ENCODE data around the gene SLC38A11. TPM values are rescaled to one million over a fixed set of nuclear protein-coding genes. Genes with fewer than 3 reads are reported as not detected.

SLC38A11 gene
- total and polyA plus RNA-seq, 10 of the 15 experiments (the other 5 are each of a cell fraction or from before 2014, with no cell fraction given): not detected

DNA sequence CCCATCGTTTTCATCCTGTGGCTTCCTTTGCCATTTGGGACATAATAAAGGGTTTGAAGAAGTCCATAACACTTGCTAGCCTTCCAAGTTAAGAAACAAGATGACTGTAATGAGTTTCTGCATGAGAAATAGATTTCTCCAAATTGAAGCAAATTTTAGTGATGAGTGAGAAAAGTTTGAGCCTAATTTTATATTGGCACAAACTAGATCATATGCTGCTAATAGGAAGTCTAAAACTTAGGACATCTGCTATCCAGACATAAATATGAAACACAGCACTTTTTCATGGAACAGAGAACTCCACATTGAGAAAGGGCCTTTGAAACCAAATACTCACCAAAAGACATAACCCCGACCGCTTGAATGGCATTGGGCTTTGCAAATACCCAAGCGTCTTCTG, 39.8 kb downstream of the SLC38A11 start (continued):
- TF ChIP-seq, protein P1, sequence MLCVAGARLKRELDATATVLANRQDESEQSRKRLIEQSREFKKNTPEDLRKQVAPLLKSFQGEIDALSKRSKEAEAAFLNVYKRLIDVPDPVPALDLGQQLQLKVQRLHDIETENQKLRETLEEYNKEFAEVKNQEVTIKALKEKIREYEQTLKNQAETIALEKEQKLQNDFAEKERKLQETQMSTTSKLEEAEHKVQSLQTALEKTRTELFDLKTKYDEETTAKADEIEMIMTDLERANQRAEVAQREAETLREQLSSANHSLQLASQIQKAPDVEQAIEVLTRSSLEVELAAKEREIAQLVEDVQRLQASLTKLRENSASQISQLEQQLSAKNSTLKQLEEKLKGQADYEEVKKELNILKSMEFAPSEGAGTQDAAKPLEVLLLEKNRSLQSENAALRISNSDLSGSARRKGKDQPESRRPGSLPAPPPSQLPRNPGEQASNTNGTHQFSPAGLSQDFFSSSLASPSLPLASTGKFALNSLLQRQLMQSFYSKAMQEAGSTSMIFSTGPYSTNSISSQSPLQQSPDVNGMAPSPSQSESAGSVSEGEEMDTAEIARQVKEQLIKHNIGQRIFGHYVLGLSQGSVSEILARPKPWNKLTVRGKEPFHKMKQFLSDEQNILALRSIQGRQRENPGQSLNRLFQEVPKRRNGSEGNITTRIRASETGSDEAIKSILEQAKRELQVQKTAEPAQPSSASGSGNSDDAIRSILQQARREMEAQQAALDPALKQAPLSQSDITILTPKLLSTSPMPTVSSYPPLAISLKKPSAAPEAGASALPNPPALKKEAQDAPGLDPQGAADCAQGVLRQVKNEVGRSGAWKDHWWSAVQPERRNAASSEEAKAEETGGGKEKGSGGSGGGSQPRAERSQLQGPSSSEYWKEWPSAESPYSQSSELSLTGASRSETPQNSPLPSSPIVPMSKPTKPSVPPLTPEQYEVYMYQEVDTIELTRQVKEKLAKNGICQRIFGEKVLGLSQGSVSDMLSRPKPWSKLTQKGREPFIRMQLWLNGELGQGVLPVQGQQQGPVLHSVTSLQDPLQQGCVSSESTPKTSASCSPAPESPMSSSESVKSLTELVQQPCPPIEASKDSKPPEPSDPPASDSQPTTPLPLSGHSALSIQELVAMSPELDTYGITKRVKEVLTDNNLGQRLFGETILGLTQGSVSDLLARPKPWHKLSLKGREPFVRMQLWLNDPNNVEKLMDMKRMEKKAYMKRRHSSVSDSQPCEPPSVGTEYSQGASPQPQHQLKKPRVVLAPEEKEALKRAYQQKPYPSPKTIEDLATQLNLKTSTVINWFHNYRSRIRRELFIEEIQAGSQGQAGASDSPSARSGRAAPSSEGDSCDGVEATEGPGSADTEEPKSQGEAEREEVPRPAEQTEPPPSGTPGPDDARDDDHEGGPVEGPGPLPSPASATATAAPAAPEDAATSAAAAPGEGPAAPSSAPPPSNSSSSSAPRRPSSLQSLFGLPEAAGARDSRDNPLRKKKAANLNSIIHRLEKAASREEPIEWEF (IDR thresholded peaks at IDR 0.05; ENCODE audit: insufficient replicate concordance, low read depth, low read length): no peak
- no peak for TF ChIP-seq ZNF622 (IDR thresholded peaks at IDR 0.05)
- TF ChIP-seq, protein P2, sequence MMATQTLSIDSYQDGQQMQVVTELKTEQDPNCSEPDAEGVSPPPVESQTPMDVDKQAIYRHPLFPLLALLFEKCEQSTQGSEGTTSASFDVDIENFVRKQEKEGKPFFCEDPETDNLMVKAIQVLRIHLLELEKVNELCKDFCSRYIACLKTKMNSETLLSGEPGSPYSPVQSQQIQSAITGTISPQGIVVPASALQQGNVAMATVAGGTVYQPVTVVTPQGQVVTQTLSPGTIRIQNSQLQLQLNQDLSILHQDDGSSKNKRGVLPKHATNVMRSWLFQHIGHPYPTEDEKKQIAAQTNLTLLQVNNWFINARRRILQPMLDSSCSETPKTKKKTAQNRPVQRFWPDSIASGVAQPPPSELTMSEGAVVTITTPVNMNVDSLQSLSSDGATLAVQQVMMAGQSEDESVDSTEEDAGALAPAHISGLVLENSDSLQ (IDR thresholded peaks at IDR 0.05): no peak
- no peak for TF ChIP-seq NFYB (IDR thresholded peaks at IDR 0.05; ENCODE audit: insufficient read depth, low read depth, low read length)

DNA sequence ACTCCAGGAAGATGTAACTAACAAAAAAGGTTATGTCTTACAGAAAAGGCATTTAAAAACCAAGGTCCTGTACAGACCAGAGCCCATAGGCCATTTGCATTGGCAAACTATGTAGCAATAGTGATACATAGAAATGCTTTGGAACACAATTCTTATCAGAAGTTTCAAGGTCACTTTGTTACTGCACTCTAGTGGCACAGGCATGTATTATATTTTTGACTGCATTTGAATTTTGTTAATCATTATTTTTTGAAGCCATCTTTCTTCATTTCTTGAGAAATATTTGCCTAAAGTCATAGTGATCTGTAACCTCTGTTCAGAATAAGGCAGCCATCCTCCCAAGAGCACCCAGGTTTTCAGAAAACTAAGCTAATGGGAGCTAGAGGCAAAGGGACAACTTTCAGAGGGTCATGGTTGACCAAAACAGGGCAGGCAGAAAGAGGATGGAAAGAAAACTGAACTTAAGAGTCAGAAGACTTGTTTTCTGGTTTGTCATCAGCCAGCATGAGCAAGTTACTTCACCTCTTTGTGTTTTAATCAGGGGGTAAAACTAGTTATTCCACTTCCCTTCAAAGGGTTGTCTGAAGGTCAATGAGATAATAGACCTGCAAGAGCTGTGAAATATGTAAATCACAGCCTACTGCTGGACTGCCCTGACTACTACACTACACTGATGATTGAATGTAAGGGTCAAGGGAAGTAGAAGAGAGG, 41.5 kb downstream of the SLC38A11 start:
- POLR2A ChIA-PET: no interaction called here
- Histone ChIP-seq H2AFZ (ENCODE audit: control insufficient read depth, low read depth, low read length) (no peak overlapping the region), H4K20me1 (ENCODE audit: control insufficient read depth, insufficient read depth) (no peaks in the 10 kb centered on the region), H3K27me3 (replicated peaks in 1 of 2; ENCODE audit: control insufficient read depth in 2 of 2, insufficient read depth in 2 of 2, low read length in 1 of 2) (no peaks in the 10 kb centered on the region), H3K27ac (ENCODE audit: control insufficient read depth, insufficient read depth) (no peak overlapping the region), H3K4me1 (ENCODE audit: control insufficient read depth, insufficient read depth, low read length) (no peaks in the 10 kb centered on the region), H3K36me3 (ENCODE audit: control insufficient read depth in 2 of 2, insufficient read depth in 2 of 2, low read length in 1 of 2) (no peaks in the 10 kb centered on the region), H3K9ac (ENCODE audit: control insufficient read depth, insufficient read depth, low read length) (no peak overlapping the region), H3K9me3 (replicated peaks; ENCODE audit: control insufficient read depth, insufficient read depth, low read length) (no peaks in the 10 kb centered on the region), H3K4me2 (ENCODE audit: control insufficient read depth, insufficient read depth) (no peak overlapping the region), H3K79me2 (ENCODE audit: control insufficient read depth, insufficient read depth, low read length) (no peaks in the 10 kb centered on the region), H3K4me3 (no peak overlapping the region)
- intact Hi-C loops (cut with micrococcal nuclease; ENCODE audit: unreplicated experiment): no loop called here
- DNase-seq (ENCODE audit: low read depth, low spot score) (no peak), FAIRE-seq (no peak), ATAC-seq (no peak; the same call in 2 of the 3 replicates)
- BruUV-seq (replicated peaks): no TSS peak
- RAD21 ChIA-PET (ENCODE audit: unreplicated experiment): no interaction called here
- TF ChIP-seq, protein P3, sequence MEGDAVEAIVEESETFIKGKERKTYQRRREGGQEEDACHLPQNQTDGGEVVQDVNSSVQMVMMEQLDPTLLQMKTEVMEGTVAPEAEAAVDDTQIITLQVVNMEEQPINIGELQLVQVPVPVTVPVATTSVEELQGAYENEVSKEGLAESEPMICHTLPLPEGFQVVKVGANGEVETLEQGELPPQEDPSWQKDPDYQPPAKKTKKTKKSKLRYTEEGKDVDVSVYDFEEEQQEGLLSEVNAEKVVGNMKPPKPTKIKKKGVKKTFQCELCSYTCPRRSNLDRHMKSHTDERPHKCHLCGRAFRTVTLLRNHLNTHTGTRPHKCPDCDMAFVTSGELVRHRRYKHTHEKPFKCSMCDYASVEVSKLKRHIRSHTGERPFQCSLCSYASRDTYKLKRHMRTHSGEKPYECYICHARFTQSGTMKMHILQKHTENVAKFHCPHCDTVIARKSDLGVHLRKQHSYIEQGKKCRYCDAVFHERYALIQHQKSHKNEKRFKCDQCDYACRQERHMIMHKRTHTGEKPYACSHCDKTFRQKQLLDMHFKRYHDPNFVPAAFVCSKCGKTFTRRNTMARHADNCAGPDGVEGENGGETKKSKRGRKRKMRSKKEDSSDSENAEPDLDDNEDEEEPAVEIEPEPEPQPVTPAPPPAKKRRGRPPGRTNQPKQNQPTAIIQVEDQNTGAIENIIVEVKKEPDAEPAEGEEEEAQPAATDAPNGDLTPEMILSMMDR (IDR thresholded peaks at IDR 0.05 in 2 of 3, conservative IDR thresholded peaks at IDR 0.05 in 1 of 3; ENCODE audit: control insufficient read depth in 2 of 3, extremely low read depth in 1 of 3, insufficient read depth in 1 of 3, low read depth in 3 of 3, low read length in 3 of 3): peak in 2 of 3 experiments; percentile 15 to 16; a peak in 1 of 6 replicates
- no peak for TF ChIP-seq SREBF2 (IDR thresholded peaks at IDR 0.05; ENCODE audit: low read length)
- in situ Hi-C loops (cut with MboI): no loop called here
- CTCF ChIA-PET: interaction anchor here (0.8 kb wide), 1 partner anchor 176 kb away, joined by 3 read pairs; no protein-coding TSS in a partner anchor
- SMC1A ChIA-PET (ENCODE audit: uncharacterized antibody, unreplicated experiment): interaction anchor here (1.5 kb wide), 1 partner anchor 93 kb away, joined by 4 read pairs; no protein-coding TSS in a partner anchor
